ENCODE results near the gene TEX261.
A peak's percentile ranks its signal among the peaks of the same experiment; 100 is the strongest.

The TEX261 gene

GRCh38 chr2:70947556-70948184, 47.0 kb downstream of the TEX261 start:
- no peak overlapping the region for H3K18ac ChIP-seq (ENCODE audit: low read depth in 1 of 2, low read length in 2 of 2)
- no peak overlapping the region for H2BK12ac ChIP-seq (ENCODE audit: low read length in 2 of 2)
- peak; percentile 58 for DNase-seq

GRCh38 chr2:70946832-70947442, 47.7 kb downstream of the TEX261 start:
- H3K4me2 ChIP-seq (ENCODE audit: low read length, poor library complexity, severe bottlenecking), result no peak overlapping the region
- no peaks in the 10 kb centered on the region for H3K9me3 ChIP-seq (ENCODE audit: control insufficient read depth, low read length)
- no peak overlapping the region for H2BK5ac ChIP-seq (ENCODE audit: low read depth, low read length, poor library complexity, severe bottlenecking)
- H2AK5ac ChIP-seq (ENCODE audit: low read length, severe bottlenecking), result no peak overlapping the region
- 43% methylated on average over 5 of the region's 8 CpGs for WGBS
- H3K23ac ChIP-seq (ENCODE audit: low read length in 2 of 2), result no peak overlapping the region
- no peak overlapping the region for H3K9ac ChIP-seq (ENCODE audit: low read length)
- no peak overlapping the region for H4K91ac ChIP-seq (ENCODE audit: low read length)
- no peak overlapping the region for H3K14ac ChIP-seq (ENCODE audit: low read length in 2 of 2)
- no peak overlapping the region for H3K4ac ChIP-seq (ENCODE audit: low read depth in 1 of 2, low read length in 2 of 2)
- H3K79me1 ChIP-seq (replicated peaks; ENCODE audit: low read length, poor library complexity, severe bottlenecking), result no peaks in the 10 kb centered on the region
- no peak overlapping the region for H2AFZ ChIP-seq (ENCODE audit: low read depth, low read length)
- H3K36me3 ChIP-seq (ENCODE audit: control insufficient read depth in 1 of 2, insufficient read depth in 2 of 2, low read depth in 1 of 2, low read length in 2 of 2), result no peaks in the 10 kb centered on the region
- peak; percentile 67 for DNase-seq
- no peak overlapping the region for H3K27ac ChIP-seq (ENCODE audit: low read length, poor library complexity, severe bottlenecking)
- H2BK15ac ChIP-seq (ENCODE audit: low read depth, poor library complexity, severe bottlenecking), result no peak overlapping the region
- H3K27me3 ChIP-seq (ENCODE audit: control insufficient read depth in 1 of 2, insufficient read depth in 1 of 2, low read length in 2 of 2), result peaks cover 4 to 5% of the 10 kb centered on the region in 2 experiments
- H2BK12ac ChIP-seq (ENCODE audit: low read length in 2 of 2), result no peak overlapping the region
- peaks cover 29% of the 10 kb centered on the region for H3K4me1 ChIP-seq (ENCODE audit: control insufficient read depth, insufficient read depth, low read depth, low read length)
- no peak overlapping the region for H3K4me3 ChIP-seq (ENCODE audit: insufficient read depth in 1 of 2, low read depth in 1 of 2, low read length in 2 of 2)
- no peak overlapping the region for H4K8ac ChIP-seq (ENCODE audit: low read length)
- no peak overlapping the region for H2BK120ac ChIP-seq (ENCODE audit: low read depth, low read length)
- H3K18ac ChIP-seq (ENCODE audit: low read depth in 1 of 2, low read length in 2 of 2), result no peak overlapping the region

More at GRCh38 chr2:70947556-70948184, 47.0 kb downstream of the TEX261 start:
- H3K9ac ChIP-seq (ENCODE audit: low read length), result peak overlapping the region; percentile 67
- no peak overlapping the region for H2BK5ac ChIP-seq (ENCODE audit: low read depth, low read length, poor library complexity, severe bottlenecking)
- peak overlapping the region; percentile 17 for H4K8ac ChIP-seq (ENCODE audit: low read length)
- no peak overlapping the region for H2AK5ac ChIP-seq (ENCODE audit: low read length, severe bottlenecking)
- H3K79me1 ChIP-seq (replicated peaks; ENCODE audit: low read length, poor library complexity, severe bottlenecking), result no peaks in the 10 kb centered on the region
- no peaks in the 10 kb centered on the region for H3K36me3 ChIP-seq (ENCODE audit: control insufficient read depth in 1 of 2, insufficient read depth in 2 of 2, low read depth in 1 of 2, low read length in 2 of 2)
- H3K14ac ChIP-seq (ENCODE audit: low read length in 2 of 2), result no peak overlapping the region
- peaks cover 1 to 5% of the 10 kb centered on the region in 2 experiments for H3K27me3 ChIP-seq (ENCODE audit: control insufficient read depth in 1 of 2, insufficient read depth in 1 of 2, low read length in 2 of 2)
- H3K9me3 ChIP-seq (ENCODE audit: control insufficient read depth, low read length), result no peaks in the 10 kb centered on the region
- H3K4ac ChIP-seq (ENCODE audit: low read depth in 1 of 2, low read length in 2 of 2), result no peak overlapping the region
- no peak overlapping the region for H2BK15ac ChIP-seq (ENCODE audit: low read depth, poor library complexity, severe bottlenecking)
- H3K23ac ChIP-seq (ENCODE audit: low read length in 2 of 2), result no peak overlapping the region
- peaks cover 28% of the 10 kb centered on the region for H3K4me1 ChIP-seq (ENCODE audit: control insufficient read depth, insufficient read depth, low read depth, low read length)
- WGBS, result 36% methylated on average over 11 of the region's 11 CpGs
- H3K4me2 ChIP-seq (ENCODE audit: low read length, poor library complexity, severe bottlenecking), result no peak overlapping the region
- H3K27ac ChIP-seq (ENCODE audit: low read length, poor library complexity, severe bottlenecking), result no peak overlapping the region
- H3K4me3 ChIP-seq (ENCODE audit: insufficient read depth in 1 of 2, low read depth in 1 of 2, low read length in 2 of 2), result peak overlapping the region in 1 of 2 experiments; percentile 70
- peak overlapping the region; percentile 65 for H4K91ac ChIP-seq (ENCODE audit: low read length)
- no peak overlapping the region for H2BK120ac ChIP-seq (ENCODE audit: low read depth, low read length)
- H2AFZ ChIP-seq (ENCODE audit: low read depth, low read length), result peak overlapping the region; percentile 32

DNA sequence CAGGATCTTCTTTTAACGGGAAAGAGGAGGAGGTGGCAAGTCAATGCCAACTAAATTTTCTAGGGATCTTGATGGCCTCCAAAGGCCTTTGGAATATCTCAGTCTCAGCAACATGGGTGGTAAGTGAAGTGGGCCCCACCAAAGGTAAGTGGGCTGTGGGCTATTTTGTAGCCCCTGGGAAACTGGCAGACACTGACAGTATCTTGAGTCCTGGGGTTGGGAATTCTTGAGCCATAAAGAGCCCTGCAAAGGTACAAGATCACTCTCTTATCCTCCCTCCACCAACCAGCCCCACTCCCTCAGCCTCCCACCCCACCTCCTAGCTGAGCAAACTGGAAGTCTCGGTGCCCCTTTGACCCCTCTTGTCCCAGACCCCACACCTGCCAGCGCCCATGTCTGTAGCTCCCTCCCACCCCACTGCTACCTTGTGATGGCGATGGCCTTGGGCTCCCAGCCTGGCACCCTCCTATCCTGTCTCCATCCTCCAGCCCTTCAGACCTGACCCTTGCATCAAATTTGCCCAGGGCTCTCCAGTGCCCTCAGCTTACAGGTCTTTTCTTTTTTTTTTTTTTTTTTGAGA, 50.5 kb downstream of the TEX261 start:
- Histone ChIP-seq H3K4me2 (ENCODE audit: low read length, poor library complexity, severe bottlenecking) (no peak overlapping the region), H3K9me3 (ENCODE audit: control insufficient read depth, low read length) (no peaks in the 10 kb centered on the region), H3K14ac (ENCODE audit: low read length in 2 of 2) (no peak overlapping the region), H3K27me3 (ENCODE audit: control insufficient read depth in 1 of 2, insufficient read depth in 1 of 2, low read length in 2 of 2) (peaks cover 14 to 18% of the 10 kb centered on the region in 2 experiments), H3K79me1 (replicated peaks; ENCODE audit: low read length, poor library complexity, severe bottlenecking) (no peaks in the 10 kb centered on the region), H3K4me3 (ENCODE audit: insufficient read depth in 1 of 2, low read depth in 1 of 2, low read length in 2 of 2) (no peak overlapping the region), H3K4ac (ENCODE audit: low read depth in 1 of 2, low read length in 2 of 2) (no peak overlapping the region), H2BK120ac (ENCODE audit: low read depth, low read length) (no peak overlapping the region), H4K91ac (ENCODE audit: low read length) (no peak overlapping the region), H3K36me3 (ENCODE audit: control insufficient read depth in 1 of 2, insufficient read depth in 2 of 2, low read depth in 1 of 2, low read length in 2 of 2) (no peaks in the 10 kb centered on the region), H3K23ac (ENCODE audit: low read length in 2 of 2) (no peak overlapping the region), H2BK5ac (ENCODE audit: low read depth, low read length, poor library complexity, severe bottlenecking) (no peak overlapping the region), H2BK12ac (ENCODE audit: low read length in 2 of 2) (no peak overlapping the region), H3K18ac (ENCODE audit: low read depth in 1 of 2, low read length in 2 of 2) (no peak overlapping the region), H4K8ac (ENCODE audit: low read length) (no peak overlapping the region), H3K27ac (ENCODE audit: low read length, poor library complexity, severe bottlenecking) (no peak overlapping the region), H3K4me1 (ENCODE audit: control insufficient read depth, insufficient read depth, low read depth, low read length) (peaks cover 30% of the 10 kb centered on the region), H2BK15ac (ENCODE audit: low read depth, poor library complexity, severe bottlenecking) (no peak overlapping the region), H2AK5ac (ENCODE audit: low read length, severe bottlenecking) (no peak overlapping the region), H3K9ac (ENCODE audit: low read length) (no peak overlapping the region), H2AFZ (ENCODE audit: low read depth, low read length) (no peak overlapping the region)
- 86% methylated on average over 4 of the region's 4 CpGs for WGBS
- no peak for DNase-seq

GRCh38 chr2:70943205-70943871, 51.3 kb downstream of the TEX261 start:
- Histone ChIP-seq H3K4ac (ENCODE audit: low read depth in 1 of 2, low read length in 2 of 2) (no peak overlapping the region), H3K36me3 (ENCODE audit: control insufficient read depth in 1 of 2, insufficient read depth in 2 of 2, low read depth in 1 of 2, low read length in 2 of 2) (no peaks in the 10 kb centered on the region), H3K79me1 (replicated peaks; ENCODE audit: low read length, poor library complexity, severe bottlenecking) (no peaks in the 10 kb centered on the region), H3K9me3 (ENCODE audit: control insufficient read depth, low read length) (no peaks in the 10 kb centered on the region), H4K91ac (ENCODE audit: low read length) (no peak overlapping the region), H2AK5ac (ENCODE audit: low read length, severe bottlenecking) (no peak overlapping the region), H3K23ac (ENCODE audit: low read length in 2 of 2) (no peak overlapping the region), H2AFZ (ENCODE audit: low read depth, low read length) (no peak overlapping the region), H2BK12ac (ENCODE audit: low read length in 2 of 2) (no peak overlapping the region), H3K9ac (ENCODE audit: low read length) (no peak overlapping the region), H4K8ac (ENCODE audit: low read length) (no peak overlapping the region), H3K4me3 (ENCODE audit: insufficient read depth in 1 of 2, low read depth in 1 of 2, low read length in 2 of 2) (no peak overlapping the region), H3K18ac (ENCODE audit: low read depth in 1 of 2, low read length in 2 of 2) (no peak overlapping the region), H2BK5ac (ENCODE audit: low read depth, low read length, poor library complexity, severe bottlenecking) (no peak overlapping the region), H2BK15ac (ENCODE audit: low read depth, poor library complexity, severe bottlenecking) (no peak overlapping the region), H3K27me3 (ENCODE audit: control insufficient read depth in 1 of 2, insufficient read depth in 1 of 2, low read length in 2 of 2) (peaks cover 23 to 25% of the 10 kb centered on the region in 2 experiments), H3K4me2 (ENCODE audit: low read length, poor library complexity, severe bottlenecking) (no peak overlapping the region), H3K27ac (ENCODE audit: low read length, poor library complexity, severe bottlenecking) (no peak overlapping the region), H3K14ac (ENCODE audit: low read length in 2 of 2) (no peak overlapping the region), H2BK120ac (ENCODE audit: low read depth, low read length) (no peak overlapping the region), H3K4me1 (ENCODE audit: control insufficient read depth, insufficient read depth, low read depth, low read length) (peaks cover 30% of the 10 kb centered on the region)
- 37% methylated on average over 11 of the region's 11 CpGs for WGBS
- DNase-seq, result no peak

All from mesenchymal stem cell (in vitro differentiated cells and primary cell).